Measurements from ENCODE around the gene SCAPER.

SCAPER gene

GRCh38 chr15:76931397-76932134 is 26.4 kb upstream of the SCAPER start, which contains the start of gene RCN2:
Gene RCN2, plus strand, starts transcription at chr15:76931749. Its CDS starts 93 bp downstream, at chr15:76931842.
- no peak for TF ChIP-seq CTCF (IDR thresholded peaks at IDR 0.05)

GRCh38 chr15:76930831-76931396 is 25.8 kb upstream of the SCAPER start:
- no peak for TF ChIP-seq CTCF (IDR thresholded peaks at IDR 0.05)

GRCh38 chr15:76929011-76929760 is 24.0 kb upstream of the SCAPER start:
- TF ChIP-seq CTCF (IDR thresholded peaks at IDR 0.05), result no peak

- no peak for TF ChIP-seq CTCF (IDR thresholded peaks at IDR 0.05)
Observed at GRCh38 chr15:76928201-76928600, 23.1 kb upstream of the SCAPER start.

- no peak for TF ChIP-seq CTCF (IDR thresholded peaks at IDR 0.05)
Observed at GRCh38 chr15:76916369-76916768, 11.2 kb upstream of the SCAPER start.

GRCh38 chr15:76913737-76914136 is 8.6 kb upstream of the SCAPER start:
- no peak for TF ChIP-seq CTCF (IDR thresholded peaks at IDR 0.05)

GRCh38 chr15:76912430-76912829 is 7.3 kb upstream of the SCAPER start:
- no peak for TF ChIP-seq CTCF (IDR thresholded peaks at IDR 0.05)

Data from LNCAP (cell line).